Measurements from ENCODE around the gene GBF1. TPM values are rescaled to one million over a fixed set of nuclear protein-coding genes. Genes with fewer than 3 reads are reported as not detected.

Gene GBF1
- total RNA-seq, 1 donor from 2014 or later: 52.8 TPM

- no peak for DNase-seq (ENCODE audit: low spot score)
Measured at GRCh38 chr10:102342958-102343357, 97.6 kb downstream of the GBF1 start.

- DNase-seq (ENCODE audit: low spot score): no peak
Measured at GRCh38 chr10:102344067-102344466, 98.7 kb downstream of the GBF1 start.

- DNase-seq (ENCODE audit: low spot score): peak; percentile 17
Measured at GRCh38 chr10:102347236-102347828, 102.0 kb downstream of the GBF1 start.

- DNase-seq (ENCODE audit: low spot score): peak; percentile 34
Measured at GRCh38 chr10:102352066-102352715, 106.9 kb downstream of the GBF1 start.

- no peak for DNase-seq (ENCODE audit: low spot score)
Measured at GRCh38 chr10:102354451-102354850, 109.1 kb downstream of the GBF1 start.

- no peak for DNase-seq (ENCODE audit: low spot score)
Measured at GRCh38 chr10:102358712-102359382, 113.5 kb downstream of the GBF1 start.

- no peak for DNase-seq (ENCODE audit: low spot score)
Measured at GRCh38 chr10:102367441-102367840, 122.1 kb downstream of the GBF1 start.

GRCh38 chr10:102368077-102368476 lies 122.7 kb downstream of the GBF1 start:
- DNase-seq (ENCODE audit: low spot score): peak; percentile 11

GRCh38 chr10:102371295-102371694 lies 126.0 kb downstream of the GBF1 start:
- DNase-seq (ENCODE audit: low spot score): no peak

- no peak for DNase-seq (ENCODE audit: low spot score)
Measured at GRCh38 chr10:102375250-102375649, 129.9 kb downstream of the GBF1 start.

GRCh38 chr10:102375867-102376266 lies 130.5 kb downstream of the GBF1 start:
- no peak for DNase-seq (ENCODE audit: low spot score)

GRCh38 chr10:102376901-102377300 lies 131.6 kb downstream of the GBF1 start:
- DNase-seq (ENCODE audit: low spot score): no peak

GRCh38 chr10:102379383-102379782 lies 134.1 kb downstream of the GBF1 start:
- DNase-seq (ENCODE audit: low spot score): no peak

GRCh38 chr10:102381983-102382382 lies 136.7 kb downstream of the GBF1 start:
- DNase-seq (ENCODE audit: low spot score): no peak

GRCh38 chr10:102382871-102383270 lies 137.5 kb downstream of the GBF1 start:
- DNase-seq (ENCODE audit: low spot score): no peak

GRCh38 chr10:102384053-102384452 lies 138.7 kb downstream of the GBF1 start:
- no peak for DNase-seq (ENCODE audit: low spot score)

- DNase-seq (ENCODE audit: low spot score): no peak
Measured at GRCh38 chr10:102384606-102385429, 139.5 kb downstream of the GBF1 start.

- DNase-seq (ENCODE audit: low spot score): no peak
Measured at GRCh38 chr10:102389894-102390293, 144.6 kb downstream of the GBF1 start.

- DNase-seq (ENCODE audit: low spot score): no peak
Measured at GRCh38 chr10:102392306-102392705, 147.0 kb downstream of the GBF1 start.

GRCh38 chr10:102393411-102394078 lies 148.2 kb downstream of the GBF1 start:
- DNase-seq (ENCODE audit: low spot score): no peak

- DNase-seq (ENCODE audit: low spot score): peak; percentile 94
Measured at GRCh38 chr10:102394079-102394800, 148.9 kb downstream of the GBF1 start.
